HG02973 (cell line): Measurements from ENCODE around the gene POU2AF1.
"Not testable (repeated sequence)": the region's sequence is repeated elsewhere in the genome, so short reads cannot be mapped to it uniquely, and the experiment has no call there.

Source experiments
- ATAC-seq: cut with Tn5 transposase; IDR thresholded peaks from one replicate; pipeline ENCODE4 v1.9.1; 2021; ENCODE audit warnings: moderate library complexity; ENCODE audit not compliant: unreplicated experiment

POU2AF1 gene

DNA sequence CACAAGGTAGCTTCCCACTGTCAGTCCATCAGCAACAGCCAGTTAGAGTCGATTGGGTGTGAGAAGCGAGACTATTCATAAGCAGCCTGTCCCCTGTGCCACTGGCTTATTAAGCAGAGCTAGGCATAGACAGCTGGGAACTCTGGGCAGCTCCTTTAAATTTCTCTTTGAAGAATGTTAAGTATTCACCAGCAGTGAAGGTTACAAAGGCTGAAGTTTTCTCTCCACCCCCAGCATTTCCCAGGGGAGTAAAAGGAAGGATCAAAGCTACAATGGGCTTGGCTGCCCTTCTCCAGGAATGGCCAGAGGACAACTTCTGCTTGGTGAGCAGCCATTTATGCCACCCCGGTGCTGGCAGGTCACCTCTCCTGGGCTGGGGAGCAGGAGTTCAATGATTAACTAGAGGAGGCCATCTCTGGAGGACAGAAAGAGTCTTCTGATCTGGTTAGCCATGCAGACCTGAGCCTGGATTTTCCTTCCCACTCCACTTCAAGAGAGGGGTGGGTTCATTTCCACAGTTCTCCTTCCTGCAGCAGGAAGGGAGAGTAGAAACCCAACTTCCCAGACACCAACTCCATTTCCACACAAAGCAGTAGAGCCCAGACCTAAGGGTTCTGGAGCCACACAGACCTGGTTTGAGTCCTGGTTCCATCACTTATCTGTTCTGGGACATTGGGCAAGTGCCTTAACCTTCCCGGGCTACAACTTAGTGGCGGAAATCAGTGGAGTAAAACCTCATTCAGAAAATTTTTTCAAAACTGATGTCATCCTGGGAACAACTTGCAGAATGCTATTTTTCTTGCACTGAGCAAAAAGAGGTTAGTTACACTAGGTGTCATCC, 58.1 kb downstream of the POU2AF1 start:
- no peak for ATAC-seq

- not testable (repeated sequence) for ATAC-seq
Observed at GRCh38 chr11:111320199-111320598, 58.9 kb downstream of the POU2AF1 start.

DNA sequence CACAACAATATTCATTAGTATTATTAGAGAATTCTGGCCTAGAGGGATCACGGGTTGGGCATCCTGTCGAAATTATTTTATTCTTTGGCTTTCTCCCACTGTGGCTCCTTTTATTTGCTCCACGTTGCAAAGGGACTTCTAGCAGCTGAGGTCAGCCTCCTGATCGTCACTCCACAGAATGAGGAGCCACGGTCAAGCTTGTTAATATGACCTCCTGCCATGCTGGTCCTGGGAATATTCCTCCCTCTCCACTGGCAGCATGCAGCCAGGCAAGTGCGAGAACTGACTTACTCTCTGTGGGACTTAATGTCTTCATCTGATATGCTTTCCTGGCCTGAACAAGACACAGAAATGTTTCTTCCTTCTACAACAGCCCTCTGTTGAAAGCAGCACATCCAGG, 59.8 kb downstream of the POU2AF1 start:
- no peak for ATAC-seq

GRCh38 chr11:111312076-111312475, 67.0 kb downstream of the POU2AF1 start:
- no peak for ATAC-seq

DNA sequence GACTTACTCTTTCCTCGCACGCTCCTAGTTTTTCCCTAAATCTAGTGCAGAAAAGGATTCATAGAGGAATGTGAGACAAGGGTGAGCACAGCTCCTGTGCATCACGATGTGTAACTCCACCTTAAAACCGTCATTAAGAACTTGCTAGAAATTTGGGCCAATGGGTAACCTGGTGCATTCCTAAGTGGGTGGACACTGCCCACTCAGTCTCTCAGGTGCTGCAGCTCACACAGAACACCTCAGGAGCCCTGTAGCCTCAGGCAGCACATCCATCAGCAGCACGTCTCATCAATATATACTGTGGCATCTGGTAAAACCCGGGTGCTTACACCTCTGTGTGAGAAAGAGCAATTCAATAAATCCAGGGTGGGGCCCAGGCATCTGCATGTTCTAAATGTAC, 68.4 kb downstream of the POU2AF1 start:
- ATAC-seq = no peak

GRCh38 chr11:111310088-111310487, 69.0 kb downstream of the POU2AF1 start:
- no peak for ATAC-seq

- ATAC-seq = no peak
Observed at GRCh38 chr11:111309215-111309915, 69.7 kb downstream of the POU2AF1 start.

DNA sequence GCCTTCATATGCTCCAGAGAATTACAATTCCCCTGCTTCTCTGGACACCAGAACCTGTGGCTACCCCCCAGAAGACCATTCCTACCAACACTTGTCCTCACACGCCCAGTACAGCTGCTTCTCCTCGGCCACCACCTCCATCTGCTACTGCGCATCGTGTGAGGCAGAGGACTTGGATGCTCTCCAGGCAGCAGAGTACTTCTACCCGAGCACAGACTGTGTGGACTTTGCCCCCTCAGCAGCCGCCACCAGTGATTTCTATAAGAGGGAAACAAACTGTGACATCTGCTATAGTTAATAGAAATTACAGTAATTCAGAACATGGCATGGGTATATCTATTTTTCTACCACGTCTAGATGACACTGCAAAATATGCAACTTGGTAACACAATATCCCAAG, 70.9 kb downstream of the POU2AF1 start:
- no peak for ATAC-seq

DNA sequence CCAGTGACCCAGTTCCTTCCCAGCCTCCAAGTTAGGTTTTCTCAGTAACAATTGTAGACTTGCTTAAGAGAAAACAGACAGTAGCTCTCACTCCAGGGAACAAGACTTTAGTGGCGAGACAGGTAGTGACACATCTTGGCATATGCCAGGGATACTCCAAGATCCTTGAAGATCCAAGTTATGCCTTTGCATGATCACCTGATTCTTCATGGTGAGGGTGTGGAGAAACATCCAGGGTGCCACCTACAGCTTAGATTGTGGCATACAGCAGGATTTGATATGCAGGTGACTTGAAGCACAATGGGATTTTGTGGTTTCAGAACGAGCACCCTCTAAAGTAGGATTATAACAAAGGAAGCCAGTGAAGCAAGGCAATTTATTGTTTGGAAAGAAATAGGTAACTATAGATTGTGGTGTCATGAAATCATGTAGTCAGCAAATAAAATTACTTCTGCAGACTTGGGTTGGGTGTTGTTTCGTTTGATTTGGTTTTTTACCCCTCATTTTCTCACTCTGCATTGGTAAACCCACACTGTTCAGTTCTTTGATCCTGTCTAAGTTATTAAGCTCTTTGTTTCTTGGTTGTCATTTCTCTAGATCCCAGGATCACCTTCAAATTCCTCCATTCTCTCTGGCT, 71.5 kb downstream of the POU2AF1 start:
- ATAC-seq = no peak

- no peak for ATAC-seq
Observed at GRCh38 chr11:111306321-111306720, 72.8 kb downstream of the POU2AF1 start.

DNA sequence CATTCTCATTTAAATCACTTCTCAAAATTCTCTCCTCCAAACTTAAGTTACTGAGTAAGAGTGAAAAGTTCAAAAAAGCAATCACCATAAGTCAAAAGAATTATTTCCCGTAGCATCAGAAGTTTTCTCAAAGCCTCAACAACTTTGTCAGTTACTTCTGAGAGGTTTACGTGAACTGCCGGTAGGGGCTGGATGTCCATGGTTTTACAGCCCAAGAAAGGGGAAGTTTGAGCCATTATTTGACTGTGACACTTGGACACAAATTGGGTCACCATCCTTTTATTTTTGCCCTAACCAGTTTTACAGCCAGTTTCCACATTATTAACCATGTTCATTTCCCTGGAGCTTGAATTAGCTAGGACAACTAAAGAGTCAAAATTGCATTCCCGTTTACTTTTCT, 73.2 kb downstream of the POU2AF1 start:
- no peak for ATAC-seq

DNA sequence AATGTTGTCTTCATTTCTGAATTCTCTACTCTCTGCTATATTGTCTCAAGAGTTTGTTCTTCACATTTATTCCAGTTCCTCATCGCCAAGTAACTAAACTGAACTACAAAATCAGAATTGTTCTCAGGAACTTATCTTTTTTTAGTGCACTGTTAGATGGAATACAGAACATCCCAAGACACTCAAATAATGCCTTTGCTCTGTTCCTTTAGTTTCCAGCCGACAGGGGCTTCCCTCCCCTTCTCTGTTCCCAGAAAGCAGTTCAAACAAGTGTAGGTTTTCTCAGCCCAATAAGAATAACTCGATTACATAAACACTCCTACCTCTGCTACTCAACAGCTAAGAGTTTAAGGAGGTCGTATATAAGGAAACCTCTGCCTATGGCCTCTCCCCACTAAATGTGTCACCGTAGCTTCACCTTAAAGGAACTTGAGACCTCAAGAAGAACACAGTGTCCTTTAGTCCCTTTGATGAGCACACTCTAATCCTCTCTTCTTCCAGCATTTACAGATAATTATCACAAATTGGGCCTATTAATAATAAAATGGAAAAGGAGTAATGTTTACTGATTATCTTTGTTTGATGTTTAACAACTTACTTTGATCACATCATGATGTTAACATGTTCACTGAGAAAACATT, 73.8 kb downstream of the POU2AF1 start:
- no peak for ATAC-seq

DNA sequence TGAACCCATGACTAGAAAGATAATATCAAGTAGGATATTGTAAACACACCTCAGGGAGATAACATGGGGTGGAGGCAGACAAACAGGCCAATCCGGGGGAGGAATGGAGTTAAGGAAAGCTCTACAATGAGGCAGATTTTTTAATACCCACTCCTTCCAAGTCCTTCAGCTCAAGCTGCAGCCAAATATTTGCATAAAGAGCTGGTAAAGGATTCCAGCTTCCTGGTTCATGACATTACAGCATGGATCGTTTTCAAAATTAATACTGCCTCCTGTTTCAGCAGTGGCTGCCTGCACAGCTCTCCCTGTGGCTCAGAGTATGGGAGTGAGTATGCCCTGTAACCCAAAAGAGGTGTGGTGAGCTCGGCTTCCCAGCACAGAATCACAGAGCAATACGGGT, 75.6 kb downstream of the POU2AF1 start:
- ATAC-seq = no peak

DNA sequence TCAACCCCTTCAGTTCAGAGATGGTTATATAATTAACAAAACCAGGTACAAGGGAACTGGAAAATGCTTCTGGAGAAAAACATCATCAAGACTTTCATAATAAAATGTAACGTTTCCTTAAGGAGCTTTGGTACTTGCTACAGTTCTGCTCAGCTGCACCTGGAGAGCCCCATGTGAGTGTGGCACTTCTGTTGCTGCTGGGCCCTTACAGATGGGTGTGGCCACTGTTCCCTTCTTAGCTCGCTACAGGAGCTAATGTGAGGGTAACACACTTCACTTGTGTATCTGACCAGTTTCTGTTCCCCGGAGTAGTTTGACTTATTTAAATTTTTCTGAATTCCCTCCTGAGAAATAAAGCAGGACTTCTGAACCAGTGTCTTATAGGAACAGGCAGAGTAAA, 76.8 kb downstream of the POU2AF1 start:
- no peak for ATAC-seq
